HepG2 (cell line): ENCODE data around the gene TSC22D1. TPM values are rescaled to one million over a fixed set of nuclear protein-coding genes. Genes with fewer than 3 reads are reported as not detected.

Source experiments
- ATAC-seq: fragments of 200-7000 bp; cut with Tn5 transposase; 3 replicates; pipeline ENCODE4 v1.9.1; 2020; ENCODE audit warnings: mild to moderate bottlenecking, moderate library complexity
- BruUV-seq: library from RNA; stranded (reverse); fragments of 400-500 nt; replicated peaks from 2 replicates; lab custom pipeline; 2021; lab: Mats Ljungman, UMichigan
- CTCF ChIA-PET: fragments of 300-600 bp; formaldehyde crosslinking; extraction: SDS; loops from one replicate; lab custom pipeline; 2021; ENCODE audit warnings: low total read pairs, inconsistent platforms, low intra/inter-chr PET ratio; lab: Yijun Ruan, JAX
- POLR2A ChIA-PET: fragments of 350-600 bp; sonication (Branson Sonifier 250); formaldehyde crosslinking; loops from one replicate; lab custom pipeline; 2020; ENCODE audit warnings: antibody characterized with exemption, inconsistent platforms; lab: Yijun Ruan, JAX
- DNase-seq: peaks from one replicate; pipeline ENCODE4 v3.0.0-alpha.2; 2015; ENCODE audit warnings: low spot score
- FAIRE-seq: peaks from 3 replicates; lab custom pipeline; 2011; peaks lifted over from hg19 to GRCh38; lab: Jason Lieb, UNC
- H2AFZ ChIP-seq: one replicate; pipeline ENCODE4 v1.6.1; 2011; ENCODE audit warnings: low read length, inconsistent platforms
- H3K27ac ChIP-seq: fragments of 300-600 bp; 3 replicates; pipeline ENCODE4 v1.8.0; 2011; ENCODE audit warnings: mixed run types, mild to moderate bottlenecking, mixed read lengths, low read length, inconsistent platforms; ENCODE audit not compliant: insufficient read depth; ENCODE audit errors: extremely low read length
- H3K27me3 ChIP-seq, 2 experiments: fragments of 200-600 bp in 1 of 2; 2 replicates in 1 of 2; 3 replicates in 1 of 2; pipeline versions ENCODE4 v1.6.0 to v1.8.0; 2011; ENCODE audit warnings: low read length in 2 of 2, mild to moderate bottlenecking in 2 of 2, moderate library complexity in 2 of 2, inconsistent platforms in 1 of 2; ENCODE audit not compliant: insufficient read depth in 2 of 2, control insufficient read depth in 1 of 2
- H3K36me3 ChIP-seq, 2 experiments: fragments of 200-600 bp in 1 of 2; replicated peaks in 1 of 2; 2 replicates in 1 of 2; 3 replicates in 1 of 2; pipeline versions ENCODE4 v1.5.1 to v1.8.0; 2011; ENCODE audit warnings: low read length in 2 of 2, inconsistent platforms in 1 of 2; ENCODE audit not compliant: insufficient read depth in 2 of 2, control insufficient read depth in 1 of 2
- H3K4me1 ChIP-seq: 2 replicates; pipeline ENCODE4 v1.5.1; 2012; ENCODE audit warnings: low read length, inconsistent platforms; ENCODE audit not compliant: insufficient read depth
- H3K4me2 ChIP-seq: 2 replicates; pipeline ENCODE4 v1.6.0; 2011; ENCODE audit warnings: low read depth, low read length, inconsistent platforms
- H3K4me3 ChIP-seq, 3 experiments: fragments of 200-600 bp in 1 of 3; sonication (generic), shearing (Covaris generic) in 1 of 3; replicated peaks in 1 of 3; 2 replicates each; pipeline ENCODE4 v1.5.1; 2011 to 2016; ENCODE audit warnings: low read length in 3 of 3, inconsistent platforms in 2 of 3, low read depth in 2 of 3, mild to moderate bottlenecking in 2 of 3, control low read depth in 1 of 3, mixed read lengths in 1 of 3; ENCODE audit not compliant: insufficient read depth in 1 of 3
- H3K79me2 ChIP-seq: one replicate; pipeline ENCODE4 v1.6.1; 2011; ENCODE audit warnings: low read length, inconsistent platforms; ENCODE audit not compliant: insufficient read depth
- H3K9ac ChIP-seq: 2 replicates; pipeline ENCODE4 v1.6.0; 2011; ENCODE audit warnings: mild to moderate bottlenecking, low read depth, low read length, inconsistent platforms; ENCODE audit not compliant: insufficient read depth
- H3K9me3 ChIP-seq: 2 replicates; pipeline ENCODE4 v1.5.1; 2012; ENCODE audit warnings: mild to moderate bottlenecking, low read length
- H4K20me1 ChIP-seq: 2 replicates; pipeline ENCODE4 v1.6.0; 2011; ENCODE audit warnings: inconsistent platforms, mild to moderate bottlenecking, low read length, moderate library complexity; ENCODE audit not compliant: insufficient read depth
- BCLAF1 ChIP-seq: fragments of 450-650 bp; IDR thresholded peaks from 2 replicates; pipeline ENCODE4 v1.6.1; 2017; ENCODE audit warnings: mild to moderate bottlenecking
- FOXO1 ChIP-seq: sonication (generic); formaldehyde crosslinking; IDR thresholded peaks from 2 replicates; pipeline ENCODE4 v1.4.0; 2020; ENCODE audit warnings: missing genetic modification reagents
- HMGA1 ChIP-seq: sonication (generic); formaldehyde crosslinking; conservative IDR thresholded peaks from 2 replicates; pipeline ENCODE4 v1.4.0; 2020; ENCODE audit warnings: missing genetic modification reagents
- PCBP2 ChIP-seq: fragments of 200-400 bp; formaldehyde crosslinking; optimal IDR thresholded peaks from 2 replicates; pipeline ENCODE3; 2018; ENCODE audit warnings: low read length, low read depth; ENCODE audit not compliant: poor library complexity, severe bottlenecking
- POGK ChIP-seq: sonication (generic); formaldehyde crosslinking; conservative IDR thresholded peaks from 2 replicates; pipeline ENCODE4 v1.8.0; 2022; ENCODE audit warnings: mild to moderate bottlenecking, moderate library complexity, missing genetic modification reagents
- SNRNP70 ChIP-seq: fragments of 200-400 bp; formaldehyde crosslinking; IDR thresholded peaks from 2 replicates; pipeline ENCODE4 v1.6.1; 2017; ENCODE audit warnings: mild to moderate bottlenecking, low read depth, low read length, moderate library complexity
- YY1 ChIP-seq: IDR thresholded peaks from 2 replicates; pipeline ENCODE4 v1.6.1; 2011; ENCODE audit warnings: low read length, low read depth, moderate library complexity, mild to moderate bottlenecking; ENCODE audit not compliant: insufficient read depth, insufficient replicate concordance
- ZNF317 ChIP-seq: sonication (generic); formaldehyde crosslinking; IDR thresholded peaks from 2 replicates; pipeline ENCODE4 v1.5.0; 2020; ENCODE audit warnings: mild to moderate bottlenecking, missing genetic modification reagents
- ZNF407 ChIP-seq: sonication (generic); formaldehyde crosslinking; IDR thresholded peaks from one replicate; pipeline ENCODE4 v1.5.1; 2020; ENCODE audit warnings: mild to moderate bottlenecking, missing genetic modification reagents; ENCODE audit errors: not compliant biosample characterization
- ZNF546 ChIP-seq: sonication (generic); formaldehyde crosslinking; conservative IDR thresholded peaks from 2 replicates; pipeline ENCODE4 v1.8.1; 2023; ENCODE audit warnings: mild to moderate bottlenecking, missing genetic modification reagents
- ZNF747 ChIP-seq: sonication (generic); formaldehyde crosslinking; IDR thresholded peaks from 2 replicates; pipeline ENCODE4 v1.8.1; 2023; ENCODE audit warnings: missing genetic modification reagents, mild to moderate bottlenecking, borderline replicate concordance
- WGBS: methylation state at CpG from one replicate; pipeline ENCODE4 v1.1.6; 2017; ENCODE audit warnings: low lambda C conversion rate; 5-methylcytosine and 5-hydroxymethylcytosine counted together
- in situ Hi-C: cut with HindIII; loops from 2 replicates; pipeline ENCODE4 v1.10.0; 2017; ENCODE audit warnings: low pct_unique_long_range_greater_than_20kb; ENCODE audit not compliant: extremely low pct_ligation_motif_present
- intact Hi-C: fragments of 100-400 bp; cut with micrococcal nuclease; formaldehyde crosslinking; loops from one replicate; pipeline ENCODE4 v1.10.0; 2022; ENCODE audit not compliant: unreplicated experiment
- polyA plus RNA-seq, 8 experiments: library from polyadenylated mRNA; depleted of rRNA in 3 of 8; stranded (reverse) in 7 of 8; unstranded in 1 of 8; fragments of >200 nt; fragmentation: Illumina TruSeq in 4 of 8; extraction: Trizol in 4 of 8; gene quantifications; 2 replicates each; pipeline versions ENCODE4 v1.2.1 to v1.2.3, GENCODE V29; 2011 to 2016; ENCODE audit warnings: low read depth in 4 of 8, missing spikeins in 1 of 8, mixed read lengths in 1 of 8; ENCODE audit not compliant: insufficient read depth in 1 of 8
- total RNA-seq, 5 experiments: library from RNA; depleted of rRNA; stranded (reverse); fragments of >200 nt; fragmentation: Illumina TruSeq; extraction: Trizol; gene quantifications; 2 replicates each; pipeline ENCODE4 v1.2.3, GENCODE V29; 2016; ENCODE audit warnings: low read depth in 1 of 5

The TSC22D1 gene
- total and polyA plus RNA-seq, 2 of the 13 experiments (the other 11 are each of a cell fraction or from before 2014, with no cell fraction given): 18.4 to 35.7 TPM

GRCh38 chr13:44541601-44542000 lies 34.5 kb downstream of the TSC22D1 start:
- CTCF ChIA-PET: no interaction called here
- Histone ChIP-seq H2AFZ (no peak overlapping the region), H3K27ac (no peak overlapping the region), H3K9me3 (no peaks in the 10 kb centered on the region), H4K20me1 (no peaks in the 10 kb centered on the region), H3K4me1 (0 out of 2 replicates have a peak, but pooled peaks cover 8% of the 10 kb centered on the region), H3K4me2 (no peak overlapping the region), H3K9ac (no peak overlapping the region), H3K36me3 (no peaks in the 10 kb centered on the region), H3K4me3 (no peak overlapping the region), H3K79me2 (no peaks in the 10 kb centered on the region), H3K27me3 (no peaks in the 10 kb centered on the region)
- FAIRE-seq: no peak
- POLR2A ChIA-PET: no interaction called here
- BruUV-seq: no TSS peak
- 93% methylated on average over 1 of the region's 1 CpG for WGBS
- ATAC-seq: no peak
- DNase-seq: no peak
- in situ Hi-C loops: no loop called here
- intact Hi-C loops: no loop called here
- no peak for TF ChIP-seq HMGA1 (CRISPR knock-in tag)
- TF ChIP-seq FOXO1: no peak
- TF ChIP-seq YY1: no peak
- no peak for TF ChIP-seq SNRNP70
- TF ChIP-seq PCBP2: no peak
- no peak for TF ChIP-seq ZNF407 (CRISPR knock-in tag)
- TF ChIP-seq BCLAF1: no peak
- TF ChIP-seq ZNF317: no peak
- no peak for TF ChIP-seq POGK (CRISPR knock-in tag)
- no peak for TF ChIP-seq ZNF747 (CRISPR knock-in tag)
- TF ChIP-seq ZNF546 (CRISPR knock-in tag): no peak
